ENCODE data around the gene LRSAM1. TPM values are rescaled to one million over a fixed set of nuclear protein-coding genes. Genes with fewer than 3 reads are reported as not detected.

LRSAM1 gene
- total and polyA plus RNA-seq, 9 of the 15 experiments (the other 6 are each of a cell fraction or from before 2014, with no cell fraction given): 0.07 to 16.2 (median 4.7) TPM

DNA sequence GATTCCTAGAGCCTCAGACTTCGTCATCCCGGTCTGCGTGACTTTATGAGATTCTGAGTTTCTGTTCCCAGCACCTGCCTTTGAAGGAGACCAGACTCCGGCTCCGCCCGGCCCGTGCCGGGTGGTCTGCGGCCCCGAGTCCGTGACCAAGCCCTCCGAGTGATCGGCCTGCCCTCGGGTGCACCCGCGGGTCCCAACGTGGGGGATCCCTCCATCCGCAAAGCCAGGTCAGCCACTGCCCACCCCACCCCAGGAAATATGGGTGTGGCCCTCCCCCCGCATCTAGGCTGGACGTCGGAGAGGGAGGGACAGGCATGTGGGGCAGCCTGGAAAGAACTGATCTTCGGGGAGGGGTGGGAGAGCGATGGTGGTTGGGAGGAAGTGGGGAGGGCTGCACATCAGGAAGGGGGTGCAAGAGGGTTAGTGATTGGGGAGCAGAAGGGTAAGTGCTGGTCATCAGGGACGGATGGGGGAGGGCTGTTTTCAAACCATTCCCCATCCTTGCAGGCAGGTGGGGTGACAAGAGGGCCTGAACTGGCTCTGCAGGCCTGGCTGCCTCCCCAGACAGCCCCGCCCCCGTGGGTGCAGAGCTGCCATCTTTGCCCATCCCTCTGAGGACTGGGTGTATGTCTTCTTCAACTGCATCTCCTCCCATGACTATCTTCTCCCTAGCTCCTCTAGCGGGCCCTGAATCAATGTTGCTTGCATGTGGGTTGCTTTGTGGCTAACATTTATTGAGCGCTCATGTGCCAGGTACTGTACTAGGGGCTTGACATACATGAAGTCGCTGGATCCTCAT, 747 bp downstream of the LRSAM1 start:
- Histone ChIP-seq H3K4me1 (replicated peaks in 1 of 2; ENCODE audit: control insufficient read depth in 2 of 2, insufficient read depth in 2 of 2, low read length in 2 of 2) (peaks cover 22 to 28% of the 10 kb centered on the region in 2 experiments; a peak in 4 of 5 replicates), H3K4me3 (peak overlapping the region; percentile 78), H2AFZ (ENCODE audit: low read depth, low read length) (peak overlapping the region; percentile 95), H3K4me2 (ENCODE audit: insufficient read depth, low read length) (peak overlapping the region; percentile 100), H3K27ac (ENCODE audit: extremely low read depth, low read depth, low read length) (peak overlapping the region; percentile 82), H3K27me3 (ENCODE audit: control insufficient read depth in 2 of 2, insufficient read depth in 2 of 2, low read length in 2 of 2) (no peaks in the 10 kb centered on the region), H3K79me2 (ENCODE audit: control insufficient read depth, insufficient read depth, low read length) (peaks cover 57% of the 10 kb centered on the region), H3K36me3 (ENCODE audit: control insufficient read depth, insufficient read depth, low read length) (peaks cover 43% of the 10 kb centered on the region), H4K20me1 (replicated peaks; ENCODE audit: control insufficient read depth, insufficient read depth, low read length) (peaks cover 29% of the 10 kb centered on the region), H3K9me3 (replicated peaks; ENCODE audit: control insufficient read depth, insufficient read depth, low read depth, low read length) (no peaks in the 10 kb centered on the region; the same call in 1 of the 2 replicates), H3K9me1 (ENCODE audit: control insufficient read depth, insufficient read depth, low read length) (no peaks in the 10 kb centered on the region), H3K9ac (ENCODE audit: insufficient read depth in 1 of 2, low read depth in 2 of 2, low read length in 2 of 2) (peak overlapping the region; percentile 94 to 97)
- POLR2A ChIA-PET: interaction anchor here (0.5 to 3.6 kb wide), 17 partner anchors 9 to 1505 kb away, joined by 3 to 21 read pairs (median 4); partner anchors contain the start of genes SLC2A8 and ZNF79
- ATAC-seq (peak; percentile 54), DNase-seq (ENCODE audit: extremely low read depth in 1 of 4, low spot score in 3 of 4) (peak; percentile 79 to 83 (median 82)), FAIRE-seq (peak; percentile 69)
- BruUV-seq (replicated peaks): no TSS peak
- intact Hi-C loops (cut with micrococcal nuclease) (no loop called here), in situ Hi-C loops (cut with MboI) (no loop called here)
- CTCF ChIA-PET (ENCODE audit: low intra/inter-chr PET ratio): interaction anchor here (0.5 kb wide), 1 partner anchor 111 kb away, joined by 3 read pairs; no protein-coding TSS in a partner anchor
- WGBS (ENCODE audit: insufficient coverage, low coverage, missing lambda C conversion rate): 7% methylated on average over 29 of the region's 29 CpGs
- TF ChIP-seq ZNF175 (CRISPR knock-in tag; IDR thresholded peaks at IDR 0.05; ENCODE audit: low read depth) (0 out of 2 replicates have a peak, but pooled peaks have one; percentile 8), SIN3B (IDR thresholded peaks at IDR 0.05; ENCODE audit: low read depth) (no peak), ZNF3 (CRISPR knock-in tag; IDR thresholded peaks at IDR 0.05) (peak; percentile 83), OTX1 (CRISPR knock-in tag; IDR thresholded peaks at IDR 0.05) (0 out of 2 replicates have a peak, but pooled peaks have one; percentile 29), SIN3A (IDR thresholded peaks at IDR 0.05; ENCODE audit: borderline replicate concordance in 2 of 2, control insufficient read depth in 1 of 2, low read depth in 2 of 2, low read length in 2 of 2) (peak; percentile 12 to 81; a peak in 1 of 4 replicates), LEF1 (IDR thresholded peaks at IDR 0.05) (0 out of 2 replicates have a peak, but pooled peaks have one; percentile 14)
- TF ChIP-seq, protein P1, sequence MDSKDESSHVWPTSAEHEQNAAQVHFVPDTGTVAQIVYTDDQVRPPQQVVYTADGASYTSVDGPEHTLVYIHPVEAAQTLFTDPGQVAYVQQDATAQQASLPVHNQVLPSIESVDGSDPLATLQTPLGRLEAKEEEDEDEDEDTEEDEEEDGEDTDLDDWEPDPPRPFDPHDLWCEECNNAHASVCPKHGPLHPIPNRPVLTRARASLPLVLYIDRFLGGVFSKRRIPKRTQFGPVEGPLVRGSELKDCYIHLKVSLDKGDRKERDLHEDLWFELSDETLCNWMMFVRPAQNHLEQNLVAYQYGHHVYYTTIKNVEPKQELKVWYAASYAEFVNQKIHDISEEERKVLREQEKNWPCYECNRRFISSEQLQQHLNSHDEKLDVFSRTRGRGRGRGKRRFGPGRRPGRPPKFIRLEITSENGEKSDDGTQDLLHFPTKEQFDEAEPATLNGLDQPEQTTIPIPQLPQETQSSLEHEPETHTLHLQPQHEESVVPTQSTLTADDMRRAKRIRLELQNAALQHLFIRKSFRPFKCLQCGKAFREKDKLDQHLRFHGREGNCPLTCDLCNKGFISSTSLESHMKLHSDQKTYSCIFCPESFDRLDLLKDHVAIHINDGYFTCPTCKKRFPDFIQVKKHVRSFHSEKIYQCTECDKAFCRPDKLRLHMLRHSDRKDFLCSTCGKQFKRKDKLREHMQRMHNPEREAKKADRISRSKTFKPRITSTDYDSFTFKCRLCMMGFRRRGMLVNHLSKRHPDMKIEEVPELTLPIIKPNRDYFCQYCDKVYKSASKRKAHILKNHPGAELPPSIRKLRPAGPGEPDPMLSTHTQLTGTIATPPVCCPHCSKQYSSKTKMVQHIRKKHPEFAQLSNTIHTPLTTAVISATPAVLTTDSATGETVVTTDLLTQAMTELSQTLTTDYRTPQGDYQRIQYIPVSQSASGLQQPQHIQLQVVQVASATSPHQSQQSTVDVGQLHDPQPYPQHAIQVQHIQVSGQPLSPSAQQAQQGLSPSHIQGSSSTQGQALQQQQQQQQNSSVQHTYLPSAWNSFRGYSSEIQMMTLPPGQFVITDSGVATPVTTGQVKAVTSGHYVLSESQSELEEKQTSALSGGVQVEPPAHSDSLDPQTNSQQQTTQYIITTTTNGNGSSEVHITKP (IDR thresholded peaks at IDR 0.05; ENCODE audit: partially characterized antibody): peak; percentile 20
- TF ChIP-seq, protein P2, sequence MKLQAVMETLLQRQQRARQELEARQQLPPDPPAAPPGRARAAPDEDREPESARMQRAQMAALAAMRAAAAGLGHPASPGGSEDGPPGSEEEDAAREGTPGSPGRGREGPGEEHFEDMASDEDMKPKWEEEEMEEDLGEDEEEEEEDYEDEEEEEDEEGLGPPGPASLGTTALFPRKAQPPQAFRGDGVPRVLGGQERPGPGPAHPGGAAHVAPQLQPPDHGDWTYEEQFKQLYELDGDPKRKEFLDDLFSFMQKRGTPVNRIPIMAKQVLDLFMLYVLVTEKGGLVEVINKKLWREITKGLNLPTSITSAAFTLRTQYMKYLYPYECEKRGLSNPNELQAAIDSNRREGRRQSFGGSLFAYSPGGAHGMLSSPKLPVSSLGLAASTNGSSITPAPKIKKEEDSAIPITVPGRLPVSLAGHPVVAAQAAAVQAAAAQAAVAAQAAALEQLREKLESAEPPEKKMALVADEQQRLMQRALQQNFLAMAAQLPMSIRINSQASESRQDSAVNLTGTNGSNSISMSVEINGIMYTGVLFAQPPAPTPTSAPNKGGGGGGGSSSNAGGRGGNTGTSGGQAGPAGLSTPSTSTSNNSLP (IDR thresholded peaks at IDR 0.05; ENCODE audit: borderline replicate concordance, low read depth, low read length): no peak
- TF ChIP-seq, protein P3, sequence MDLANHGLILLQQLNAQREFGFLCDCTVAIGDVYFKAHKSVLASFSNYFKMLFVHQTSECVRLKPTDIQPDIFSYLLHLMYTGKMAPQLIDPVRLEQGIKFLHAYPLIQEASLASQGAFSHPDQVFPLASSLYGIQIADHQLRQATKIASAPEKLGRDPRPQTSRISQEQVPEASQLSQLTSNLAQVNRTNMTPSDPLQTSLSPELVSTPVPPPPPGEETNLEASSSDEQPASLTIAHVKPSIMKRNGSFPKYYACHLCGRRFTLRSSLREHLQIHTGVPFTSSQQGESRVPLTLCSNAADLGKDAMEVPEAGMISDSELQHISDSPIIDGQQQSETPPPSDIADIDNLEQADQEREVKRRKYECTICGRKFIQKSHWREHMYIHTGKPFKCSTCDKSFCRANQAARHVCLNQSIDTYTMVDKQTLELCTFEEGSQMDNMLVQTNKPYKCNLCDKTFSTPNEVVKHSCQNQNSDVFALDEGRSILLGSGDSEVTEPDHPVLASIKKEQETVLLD (IDR thresholded peaks at IDR 0.05): 0 out of 2 replicates have a peak, but pooled peaks have one; percentile 14
- TF ChIP-seq, protein P4, sequence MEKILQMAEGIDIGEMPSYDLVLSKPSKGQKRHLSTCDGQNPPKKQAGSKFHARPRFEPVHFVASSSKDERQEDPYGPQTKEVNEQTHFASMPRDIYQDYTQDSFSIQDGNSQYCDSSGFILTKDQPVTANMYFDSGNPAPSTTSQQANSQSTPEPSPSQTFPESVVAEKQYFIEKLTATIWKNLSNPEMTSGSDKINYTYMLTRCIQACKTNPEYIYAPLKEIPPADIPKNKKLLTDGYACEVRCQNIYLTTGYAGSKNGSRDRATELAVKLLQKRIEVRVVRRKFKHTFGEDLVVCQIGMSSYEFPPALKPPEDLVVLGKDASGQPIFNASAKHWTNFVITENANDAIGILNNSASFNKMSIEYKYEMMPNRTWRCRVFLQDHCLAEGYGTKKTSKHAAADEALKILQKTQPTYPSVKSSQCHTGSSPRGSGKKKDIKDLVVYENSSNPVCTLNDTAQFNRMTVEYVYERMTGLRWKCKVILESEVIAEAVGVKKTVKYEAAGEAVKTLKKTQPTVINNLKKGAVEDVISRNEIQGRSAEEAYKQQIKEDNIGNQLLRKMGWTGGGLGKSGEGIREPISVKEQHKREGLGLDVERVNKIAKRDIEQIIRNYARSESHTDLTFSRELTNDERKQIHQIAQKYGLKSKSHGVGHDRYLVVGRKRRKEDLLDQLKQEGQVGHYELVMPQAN (IDR thresholded peaks at IDR 0.05; ENCODE audit: borderline replicate concordance): peak; percentile 52; the same call in 1 of the 2 replicates

All from K562 (cell line).